ENCODE measurements around the gene POU2F1. TPM values are rescaled to one million over a fixed set of nuclear protein-coding genes. Genes with fewer than 3 reads are reported as not detected.
A peak's percentile ranks its signal among the peaks of the same experiment; 100 is the strongest.

POU2F1 gene
- total RNA-seq, 2 experiments from 2014 or later, result 18.7 to 52.3 TPM

DNA sequence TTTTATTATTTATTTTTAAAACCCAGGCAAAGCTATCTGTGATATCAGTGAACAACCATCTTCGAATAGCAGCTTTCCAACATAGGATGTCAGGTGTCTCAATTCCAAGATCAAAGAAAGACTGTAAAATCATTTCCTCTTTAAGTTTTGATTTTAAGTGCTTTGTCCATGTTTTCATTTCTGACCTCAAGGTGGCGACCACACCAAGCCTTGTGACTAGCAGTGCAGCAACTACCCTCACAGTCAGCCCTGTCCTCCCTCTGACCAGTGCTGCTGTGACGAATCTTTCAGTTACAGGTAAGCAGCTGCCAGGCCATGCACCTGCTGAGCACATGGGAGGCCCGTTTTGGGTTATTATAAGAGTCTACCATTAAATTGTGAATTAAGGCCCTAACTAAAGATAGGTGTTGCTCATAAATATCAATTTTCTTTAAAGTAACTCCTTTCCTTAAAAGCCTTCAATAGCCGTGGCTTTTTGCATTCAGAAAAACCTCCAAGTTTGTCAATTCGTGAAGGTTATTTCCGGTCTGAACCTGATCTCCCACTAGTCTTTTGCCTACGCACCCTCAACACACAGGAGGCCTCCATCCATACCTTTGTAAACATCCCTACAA, 180.7 kb downstream of the POU2F1 start:
- intact Hi-C loops (cut with micrococcal nuclease; ENCODE audit: unreplicated experiment), result loop anchor here (1.0 kb wide), 2 partner anchors 41 to 133 kb away; no protein-coding TSS in a partner anchor
- peaks cover 95% of the 10 kb centered on the region for H3K36me3 ChIP-seq (ENCODE audit: insufficient read depth, low read length)
- BruUV-seq (replicated peaks), result no TSS peak
- ChIA-PET POLR2A (interaction anchor here (1.0 to 1.7 kb wide), 4 partner anchors 39 to 148 kb away, joined by 3 to 12 read pairs (median 4); no protein-coding TSS in a partner anchor), CTCF (ENCODE audit: unreplicated experiment) (interaction anchor here (0.8 to 1.0 kb wide), 2 partner anchors 17 to 133 kb away, joined by 3 to 5 read pairs; no protein-coding TSS in a partner anchor)
- no peaks in the 10 kb centered on the region for H3K79me2 ChIP-seq (ENCODE audit: insufficient read depth, low read depth, low read length)
- H3K4me1 ChIP-seq (ENCODE audit: insufficient read depth, low read length, poor library complexity, severe bottlenecking), result peaks cover 11% of the 10 kb centered on the region
- H2AFZ ChIP-seq (ENCODE audit: low read length), result no peak overlapping the region
- TF ChIP-seq, protein P1, sequence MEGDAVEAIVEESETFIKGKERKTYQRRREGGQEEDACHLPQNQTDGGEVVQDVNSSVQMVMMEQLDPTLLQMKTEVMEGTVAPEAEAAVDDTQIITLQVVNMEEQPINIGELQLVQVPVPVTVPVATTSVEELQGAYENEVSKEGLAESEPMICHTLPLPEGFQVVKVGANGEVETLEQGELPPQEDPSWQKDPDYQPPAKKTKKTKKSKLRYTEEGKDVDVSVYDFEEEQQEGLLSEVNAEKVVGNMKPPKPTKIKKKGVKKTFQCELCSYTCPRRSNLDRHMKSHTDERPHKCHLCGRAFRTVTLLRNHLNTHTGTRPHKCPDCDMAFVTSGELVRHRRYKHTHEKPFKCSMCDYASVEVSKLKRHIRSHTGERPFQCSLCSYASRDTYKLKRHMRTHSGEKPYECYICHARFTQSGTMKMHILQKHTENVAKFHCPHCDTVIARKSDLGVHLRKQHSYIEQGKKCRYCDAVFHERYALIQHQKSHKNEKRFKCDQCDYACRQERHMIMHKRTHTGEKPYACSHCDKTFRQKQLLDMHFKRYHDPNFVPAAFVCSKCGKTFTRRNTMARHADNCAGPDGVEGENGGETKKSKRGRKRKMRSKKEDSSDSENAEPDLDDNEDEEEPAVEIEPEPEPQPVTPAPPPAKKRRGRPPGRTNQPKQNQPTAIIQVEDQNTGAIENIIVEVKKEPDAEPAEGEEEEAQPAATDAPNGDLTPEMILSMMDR (conservative IDR thresholded peaks at IDR 0.05; ENCODE audit: low read length), result peak; percentile 83
- TF ChIP-seq EZH2phosphoT487 (IDR thresholded peaks at IDR 0.05; ENCODE audit: borderline replicate concordance, low read depth, low read length), result no peak
- no peak overlapping the region for H3K4me3 ChIP-seq (ENCODE audit: low read depth, low read length, poor library complexity, severe bottlenecking)
- H3K9me3 ChIP-seq (ENCODE audit: low read length), result no peaks in the 10 kb centered on the region
- H3K9me2 ChIP-seq (ENCODE audit: insufficient read depth, low read length), result no peaks in the 10 kb centered on the region
- H3K27ac ChIP-seq (ENCODE audit: low read depth, low read length, poor library complexity, severe bottlenecking), result no peak overlapping the region
- DNase-seq (ENCODE audit: low spot score), result peak; percentile 70
- no peak overlapping the region for H3K4me2 ChIP-seq (ENCODE audit: low read length)
- no peaks in the 10 kb centered on the region for H4K20me1 ChIP-seq (ENCODE audit: insufficient read depth, low read length)

DNA sequence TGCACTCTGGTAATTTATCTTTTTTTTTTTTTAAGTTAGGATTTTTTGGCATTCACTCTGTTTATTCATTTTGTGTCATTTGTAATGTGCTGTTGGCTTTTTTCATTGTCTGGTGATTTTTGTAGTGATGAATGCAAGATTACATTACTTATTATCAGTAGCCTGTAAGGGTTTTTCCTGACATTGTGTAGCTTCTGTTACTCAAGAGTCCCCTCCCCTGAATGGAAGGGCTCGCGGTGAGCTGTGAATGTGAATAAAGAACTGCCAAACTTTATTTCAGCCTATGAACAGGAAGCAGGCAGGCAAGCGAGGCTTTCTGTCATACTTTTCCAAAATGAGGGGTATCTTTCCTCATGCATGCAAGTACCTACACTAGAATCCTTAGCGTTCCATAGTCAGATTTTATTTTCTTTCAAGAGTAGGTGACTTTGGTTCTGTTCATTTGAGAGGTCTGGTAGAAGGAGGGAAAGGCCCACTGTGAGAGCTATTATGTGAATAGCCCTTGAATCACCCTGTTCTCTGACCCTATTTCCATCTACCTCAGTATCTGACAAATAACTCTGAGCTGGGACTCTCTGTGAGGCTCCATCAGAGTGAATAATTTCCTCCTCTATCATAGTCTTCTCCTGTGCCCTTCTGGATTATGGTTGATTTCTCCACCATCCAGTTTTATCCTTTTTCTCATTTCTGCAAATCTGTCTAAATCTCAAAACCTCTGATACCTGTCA, 183.6 kb downstream of the POU2F1 start:
- no TSS peak for BruUV-seq (replicated peaks)
- no peaks in the 10 kb centered on the region for H3K9me2 ChIP-seq (ENCODE audit: insufficient read depth, low read length)
- H3K4me2 ChIP-seq (ENCODE audit: low read length), result no peak overlapping the region
- no peak for TF ChIP-seq EZH2phosphoT487 (IDR thresholded peaks at IDR 0.05; ENCODE audit: borderline replicate concordance, low read depth, low read length)
- TF ChIP-seq, protein P1 (conservative IDR thresholded peaks at IDR 0.05; ENCODE audit: low read length), result no peak
- peaks cover 11% of the 10 kb centered on the region for H3K4me1 ChIP-seq (ENCODE audit: insufficient read depth, low read length, poor library complexity, severe bottlenecking)
- ChIA-PET POLR2A (interaction anchor here (0.6 kb wide), 1 partner anchor 1515 kb away, joined by 3 read pairs; no protein-coding TSS in a partner anchor), CTCF (ENCODE audit: unreplicated experiment) (interaction anchor here (0.6 kb wide), 1 partner anchor 8 kb away, joined by 3 read pairs; no protein-coding TSS in a partner anchor)
- H3K79me2 ChIP-seq (ENCODE audit: insufficient read depth, low read depth, low read length), result no peaks in the 10 kb centered on the region
- H3K27ac ChIP-seq (ENCODE audit: low read depth, low read length, poor library complexity, severe bottlenecking), result no peak overlapping the region
- intact Hi-C loops (cut with micrococcal nuclease; ENCODE audit: unreplicated experiment), result no loop called here
- peaks cover 88% of the 10 kb centered on the region for H3K36me3 ChIP-seq (ENCODE audit: insufficient read depth, low read length)
- H3K4me3 ChIP-seq (ENCODE audit: low read depth, low read length, poor library complexity, severe bottlenecking), result no peak overlapping the region
- no peaks in the 10 kb centered on the region for H4K20me1 ChIP-seq (ENCODE audit: insufficient read depth, low read length)
- no peak for DNase-seq (ENCODE audit: low spot score)
- no peak overlapping the region for H2AFZ ChIP-seq (ENCODE audit: low read length)
- H3K9me3 ChIP-seq (ENCODE audit: low read length), result no peaks in the 10 kb centered on the region
